Bronchial epithelial cell (primary cell): Measurements from ENCODE around the gene SNX30. TPM values are rescaled to one million over a fixed set of nuclear protein-coding genes. Genes with fewer than 3 reads are reported as not detected.

Experiments used
- DNase-seq: peaks from one replicate; pipeline ENCODE4 v3.0.0-alpha.2; 2010; ENCODE audit warnings: low read depth
- FAIRE-seq: peaks from 2 replicates; lab custom pipeline; 2011; peaks lifted over from hg19 to GRCh38; lab: Jason Lieb, UNC
- H3K27me3 ChIP-seq: 2 replicates; pipeline ENCODE4 v1.5.1; 2011; ENCODE audit warnings: low read length; ENCODE audit not compliant: control insufficient read depth, insufficient read depth
- H3K36me3 ChIP-seq: 2 replicates; pipeline ENCODE4 v1.5.1; 2011; ENCODE audit warnings: low read length; ENCODE audit not compliant: control insufficient read depth, insufficient read depth
- H3K4me3 ChIP-seq: 2 replicates; pipeline ENCODE4 v1.5.1; 2011; ENCODE audit warnings: mild to moderate bottlenecking, low read depth, low read length, control low read depth
- CTCF ChIP-seq: IDR thresholded peaks from 2 replicates; pipeline ENCODE4 v1.5.1; 2011; ENCODE audit warnings: mild to moderate bottlenecking, moderate library complexity, low read length, control low read depth, inconsistent platforms; ENCODE audit not compliant: insufficient read depth, severe bottlenecking
- total RNA-seq: library from RNA; depleted of rRNA; stranded (reverse); fragments of >200 nt; gene quantifications from 2 replicates; pipeline ENCODE4 v1.2.1, GENCODE V29; 2014

SNX30 gene
- total RNA-seq, 1 donor from 2014 or later: 13.2 TPM

- peak; percentile 26 for DNase-seq
- FAIRE-seq: no peak
These were observed 108.1 kb downstream of the SNX30 start for GRCh38 chr9:112858625-112859147.

GRCh38 chr9:112860451-112860850 is 109.9 kb downstream of the SNX30 start:
- DNase-seq (peak; percentile 42), FAIRE-seq (no peak)
- H3K36me3 ChIP-seq: no peaks in the 10 kb centered on the region
- no peak for TF ChIP-seq CTCF
- no peak overlapping the region for H3K4me3 ChIP-seq
- no peaks in the 10 kb centered on the region for H3K27me3 ChIP-seq

More at GRCh38 chr9:112858625-112859147, 108.1 kb downstream of the SNX30 start:
- Histone ChIP-seq H3K27me3 (no peaks in the 10 kb centered on the region), H3K4me3 (no peak overlapping the region), H3K36me3 (no peaks in the 10 kb centered on the region)
- TF ChIP-seq CTCF: no peak

- Histone ChIP-seq H3K4me3 (no peak overlapping the region), H3K36me3 (no peaks in the 10 kb centered on the region), H3K27me3 (no peaks in the 10 kb centered on the region)
- no peak for TF ChIP-seq CTCF
- DNase-seq: no peak
- FAIRE-seq: no peak
These were observed 110.6 kb downstream of the SNX30 start for GRCh38 chr9:112861155-112861554.

DNA sequence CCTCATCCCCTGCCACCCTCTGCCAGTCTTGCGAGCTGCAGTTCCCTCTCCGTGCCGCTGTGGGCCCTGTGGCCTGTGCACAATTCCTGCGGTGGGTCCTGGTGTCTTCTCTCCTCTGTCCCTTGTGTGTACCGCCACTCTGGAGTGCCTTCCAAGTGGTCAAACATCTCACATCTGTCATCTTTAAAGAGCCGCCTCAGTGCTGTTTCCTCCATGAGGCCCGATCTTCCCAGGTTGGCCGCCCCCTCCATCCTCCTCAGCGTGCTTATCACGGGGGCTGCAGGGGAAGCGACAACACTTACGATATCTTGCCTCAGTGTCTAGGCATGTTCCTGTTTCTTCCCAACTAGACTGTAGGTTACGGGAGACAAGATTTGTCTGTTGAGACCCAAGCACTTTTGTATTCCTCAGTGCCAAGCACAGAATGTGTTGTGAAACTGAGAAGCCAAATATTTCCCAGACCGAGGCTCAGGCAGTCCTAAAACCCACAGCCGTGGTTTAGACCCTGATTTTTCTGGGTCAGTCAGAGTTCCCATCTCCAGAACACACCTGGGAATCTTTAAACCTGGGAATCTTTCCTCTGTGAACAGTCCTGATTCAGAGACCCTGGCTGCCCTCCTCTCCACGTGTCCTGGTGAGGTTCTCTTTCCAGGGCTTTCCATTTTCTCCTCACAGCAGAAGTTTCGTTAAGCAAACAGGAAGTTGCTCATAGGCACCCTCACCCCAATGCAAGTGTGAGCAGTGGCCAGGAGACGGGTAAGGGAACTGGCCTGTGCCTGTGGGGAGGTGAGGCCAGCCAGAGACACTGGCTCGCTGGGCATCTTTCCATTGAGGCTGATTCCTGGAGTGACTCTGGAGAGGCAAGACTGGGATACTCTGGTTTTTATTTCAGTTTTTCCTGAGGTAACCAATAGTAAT is 111.3 kb downstream of the SNX30 start:
- Histone ChIP-seq H3K4me3 (no peak overlapping the region), H3K36me3 (no peaks in the 10 kb centered on the region), H3K27me3 (no peaks in the 10 kb centered on the region)
- FAIRE-seq (no peak), DNase-seq (peak; percentile 71)
- no peak for TF ChIP-seq CTCF

DNA sequence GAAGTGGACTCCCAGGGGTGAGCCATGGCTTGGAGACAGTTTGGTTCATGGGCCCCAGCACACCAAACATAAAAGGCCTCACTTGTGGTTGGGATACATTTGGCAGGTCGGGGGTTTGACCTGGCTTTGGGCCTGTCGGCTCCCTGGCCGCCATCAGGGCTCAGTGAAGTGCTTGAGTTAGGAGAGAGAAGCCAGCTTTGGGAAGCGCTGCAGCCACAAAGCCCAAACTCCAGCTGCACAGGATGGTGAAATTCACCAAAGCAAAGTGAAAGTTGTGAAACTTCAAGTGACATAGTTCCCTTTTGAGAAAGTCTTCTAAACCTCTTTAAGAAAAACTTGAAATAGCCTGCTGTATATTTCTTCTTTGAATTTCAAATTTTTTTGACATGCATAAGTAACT is 112.7 kb downstream of the SNX30 start:
- H3K4me3 ChIP-seq: no peak overlapping the region
- no peak for FAIRE-seq
- H3K27me3 ChIP-seq: no peaks in the 10 kb centered on the region
- TF ChIP-seq CTCF: no peak
- no peak for DNase-seq
- no peaks in the 10 kb centered on the region for H3K36me3 ChIP-seq
